ENCODE results near the gene GUCY2F. TPM values are rescaled to one million over a fixed set of nuclear protein-coding genes. Genes with fewer than 3 reads are reported as not detected.

The GUCY2F gene
- total RNA-seq, 1 experiment from 2014 or later: not detected

DNA sequence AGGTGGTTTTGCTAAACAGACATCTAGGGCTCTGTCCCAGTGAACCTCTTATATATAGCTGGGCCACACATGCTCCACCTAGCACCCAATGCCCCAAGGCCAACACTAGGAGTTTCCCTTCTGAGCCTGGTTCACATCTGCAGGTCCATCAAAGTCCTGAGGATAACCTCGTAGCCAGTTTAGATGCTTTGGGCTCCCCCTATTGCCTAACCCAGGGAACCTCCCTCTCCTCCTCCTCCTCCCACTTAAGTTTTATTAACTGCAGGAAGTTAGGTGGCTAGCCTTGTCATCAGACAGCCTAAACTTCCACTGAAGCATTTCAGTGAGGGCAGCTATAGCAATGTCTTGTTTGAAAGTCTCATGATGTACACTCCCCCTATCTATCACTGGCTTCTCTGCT lies 88.0 kb downstream of the GUCY2F start:
- DNase-seq (ENCODE audit: low read depth): no peak

DNA sequence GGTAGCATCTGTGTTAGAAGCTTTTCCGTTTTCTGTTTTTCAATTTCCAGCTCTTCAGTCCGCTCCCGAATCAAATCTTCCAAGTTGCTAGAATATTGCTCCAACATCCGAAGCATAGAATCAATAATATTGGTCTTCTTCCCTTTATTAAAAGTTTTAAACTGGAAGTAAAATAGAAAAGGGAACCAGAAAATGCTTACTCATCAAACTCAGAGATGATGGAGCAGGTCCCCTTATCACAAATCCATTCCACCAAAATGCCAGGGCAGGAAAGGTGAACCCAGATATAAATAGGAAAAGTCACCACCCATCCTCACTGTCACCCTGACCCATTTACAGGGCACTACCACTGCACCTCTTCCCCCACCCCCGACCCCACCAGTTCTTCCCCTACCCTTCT lies 89.0 kb downstream of the GUCY2F start:
- no peak for DNase-seq (ENCODE audit: low read depth)

- no peak for DNase-seq (ENCODE audit: low read depth)
Observed at GRCh38 chrX:109390556-109390955, 91.3 kb downstream of the GUCY2F start.

DNA sequence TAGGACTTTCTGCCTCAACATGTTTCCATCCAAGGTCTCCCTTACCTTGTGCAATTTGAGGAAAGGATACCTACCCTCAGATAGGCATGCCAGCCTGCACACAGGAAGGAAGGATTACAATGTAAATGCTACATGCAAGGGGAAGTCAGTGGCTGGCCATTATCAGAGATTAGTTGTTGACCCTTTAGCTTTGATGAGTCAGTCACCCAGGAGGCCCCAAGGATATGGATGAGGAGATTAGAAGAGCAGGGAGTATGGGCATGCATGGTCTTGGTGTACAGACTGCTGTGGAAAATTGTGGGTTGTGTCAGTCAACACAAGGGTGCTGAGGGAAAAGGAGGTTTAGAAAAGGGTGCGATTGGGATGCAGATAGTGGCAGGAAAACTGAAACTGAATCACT lies 92.0 kb downstream of the GUCY2F start:
- DNase-seq (ENCODE audit: low read depth): no peak

DNA sequence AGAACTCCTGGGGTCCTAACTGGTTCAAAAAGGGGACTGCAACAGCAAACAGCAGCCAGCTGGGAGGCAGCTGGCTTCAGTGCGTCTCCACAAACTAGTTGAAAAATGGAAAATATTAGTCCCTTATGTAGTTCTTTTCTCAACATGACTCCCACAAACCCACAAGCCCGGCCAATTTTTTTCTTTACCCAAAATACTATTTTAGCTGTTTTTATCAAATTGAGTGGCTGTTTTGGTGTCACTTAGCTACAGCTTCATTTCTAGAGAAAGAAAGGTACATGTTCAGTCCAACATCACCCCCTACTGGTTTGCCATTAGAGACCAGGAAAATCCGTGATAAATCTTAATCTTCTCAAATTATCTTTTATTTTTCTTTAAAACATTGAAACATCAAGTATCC lies 97.2 kb downstream of the GUCY2F start:
- peak; percentile 1 for DNase-seq (ENCODE audit: low read depth)

DNA sequence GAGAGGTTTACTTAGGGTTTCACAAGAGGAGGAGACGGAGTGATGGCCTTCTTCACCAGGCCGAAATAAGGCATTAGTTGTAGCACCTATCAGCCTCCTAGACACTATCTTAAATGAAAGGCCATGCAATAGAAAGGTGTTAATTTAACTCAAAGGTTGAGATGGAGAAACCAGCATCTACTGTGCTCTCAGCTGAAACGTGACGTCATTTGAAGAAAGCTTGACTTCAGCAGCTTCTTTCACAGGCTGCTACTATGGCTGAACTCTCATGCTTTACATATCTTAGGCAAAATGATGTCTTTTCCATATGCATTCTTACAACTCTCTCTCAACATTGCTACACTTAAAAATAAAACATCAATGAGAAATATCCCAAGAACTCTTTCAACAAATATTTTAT lies 99.6 kb downstream of the GUCY2F start:
- no peak for DNase-seq (ENCODE audit: low read depth)

- DNase-seq (ENCODE audit: low read depth): no peak
Observed at GRCh38 chrX:109378281-109378680, 103.6 kb downstream of the GUCY2F start.

- no peak for DNase-seq (ENCODE audit: low read depth)
Observed at GRCh38 chrX:109374262-109374960, 107.5 kb downstream of the GUCY2F start.

GRCh38 chrX:109373468-109373867 lies 108.4 kb downstream of the GUCY2F start:
- no peak for DNase-seq (ENCODE audit: low read depth)

- no peak for DNase-seq (ENCODE audit: low read depth)
Observed at GRCh38 chrX:109372716-109373115, 109.2 kb downstream of the GUCY2F start.

DNA sequence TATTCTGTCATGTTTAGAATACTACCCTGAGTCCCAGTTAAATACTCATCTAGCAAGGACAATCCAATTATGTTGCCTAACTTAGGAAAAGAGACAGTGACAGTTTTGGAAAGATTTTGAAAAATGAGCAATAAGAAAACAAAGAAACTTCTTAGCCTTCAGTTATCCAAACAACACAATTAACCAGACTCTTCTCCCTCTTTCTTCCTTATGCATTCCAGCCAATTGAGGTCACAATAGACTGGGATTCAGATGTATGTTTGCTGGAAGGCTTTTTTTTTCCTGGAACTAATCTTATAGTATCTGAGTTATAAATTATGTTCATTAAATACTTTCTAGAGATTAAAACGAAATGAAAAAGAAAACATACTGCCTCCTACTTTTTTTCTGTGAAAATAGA lies 109.6 kb downstream of the GUCY2F start:
- DNase-seq (ENCODE audit: low read depth): peak; percentile 2

DNA sequence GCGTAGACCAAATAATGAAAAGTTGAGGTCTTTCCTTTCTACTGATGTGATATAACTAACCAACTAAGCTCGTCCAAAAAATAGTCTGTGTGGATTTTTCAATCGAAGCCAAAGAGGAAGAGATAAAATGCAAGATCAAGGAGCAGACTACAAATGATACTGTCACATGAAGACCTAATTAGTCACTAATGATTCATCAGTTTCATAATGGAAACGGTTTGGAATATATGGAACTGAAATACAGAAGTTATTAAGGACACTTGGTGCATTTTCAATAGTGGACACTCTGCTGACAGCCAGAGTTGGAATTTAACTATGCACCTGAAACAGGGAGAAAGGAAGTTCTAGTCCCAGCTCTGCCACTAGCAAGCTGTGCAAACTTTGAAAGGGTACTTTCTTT lies 119.8 kb downstream of the GUCY2F start:
- DNase-seq (ENCODE audit: low read depth): no peak

- no peak for DNase-seq (ENCODE audit: low read depth)
Observed at GRCh38 chrX:109360301-109360700, 121.6 kb downstream of the GUCY2F start.

DNA sequence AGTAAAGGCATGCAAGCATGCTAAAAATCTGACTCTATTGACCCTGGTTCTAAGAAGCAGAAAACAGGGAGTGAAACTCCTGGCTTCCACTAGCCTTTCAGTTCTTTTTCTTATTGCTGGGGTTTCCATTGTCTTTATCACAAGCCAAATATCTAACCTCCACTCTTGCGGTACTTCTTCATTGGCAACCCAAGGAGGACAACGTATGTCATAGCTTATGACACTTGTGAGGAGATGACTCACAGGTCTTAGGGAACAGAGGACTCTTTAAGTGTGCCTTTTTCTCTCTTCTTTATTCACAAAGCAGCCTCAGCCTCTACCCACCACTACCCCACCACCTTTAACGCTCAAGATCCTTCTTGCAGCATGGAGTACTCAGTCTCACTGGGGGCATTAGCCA lies 124.2 kb downstream of the GUCY2F start:
- DNase-seq (ENCODE audit: low read depth): no peak

GRCh38 chrX:109356684-109357083 lies 125.2 kb downstream of the GUCY2F start:
- DNase-seq (ENCODE audit: low read depth): no peak

DNA sequence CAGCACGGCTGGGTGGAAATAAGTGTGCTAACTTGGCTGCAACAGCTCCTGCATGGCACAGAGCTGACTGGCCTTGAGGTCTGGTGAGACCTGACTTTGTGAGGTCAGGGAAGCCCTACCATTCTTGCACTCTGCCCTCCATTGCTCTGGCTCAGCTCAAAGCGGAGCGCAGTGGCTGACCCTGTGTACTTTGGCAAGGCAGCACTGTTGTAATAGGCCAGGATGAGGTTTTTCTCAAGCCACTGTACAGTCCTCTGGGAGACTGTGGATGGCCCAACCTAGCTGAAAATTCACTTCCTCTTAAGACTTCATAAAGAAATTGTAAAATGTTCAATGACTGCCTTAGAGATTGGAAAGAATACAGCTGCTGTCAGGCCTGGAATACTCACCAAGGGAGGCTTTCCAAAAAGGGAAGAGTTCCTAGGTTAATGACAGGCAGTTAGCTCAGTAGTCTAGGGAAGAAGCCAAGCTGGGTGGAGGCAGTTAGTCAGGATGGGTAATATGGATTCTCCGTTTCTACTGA lies 129.8 kb downstream of the GUCY2F start:
- DNase-seq (ENCODE audit: low read depth): no peak

GRCh38 chrX:109351557-109351956 lies 130.3 kb downstream of the GUCY2F start:
- DNase-seq (ENCODE audit: low read depth): no peak

DNA sequence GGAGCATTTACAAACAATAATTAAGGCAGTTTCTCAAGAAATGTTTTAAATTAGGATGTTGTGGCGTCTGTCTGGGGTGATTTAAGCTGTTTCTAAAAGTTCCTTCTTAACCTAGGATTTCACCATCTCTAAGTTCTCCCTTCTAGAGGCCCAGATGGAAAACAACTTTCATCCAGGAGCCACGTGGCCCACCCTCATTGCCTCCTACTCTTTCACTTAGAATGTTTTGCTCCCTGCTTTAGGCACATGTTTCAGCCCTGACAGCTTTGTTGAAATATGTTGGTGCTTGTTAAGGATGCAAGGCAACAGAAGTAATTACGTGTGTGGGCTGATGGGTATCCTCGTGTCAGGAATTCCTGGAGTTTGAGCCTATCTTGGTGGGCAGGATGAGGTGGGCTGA lies 131.3 kb downstream of the GUCY2F start:
- no peak for DNase-seq (ENCODE audit: low read depth)

DNA sequence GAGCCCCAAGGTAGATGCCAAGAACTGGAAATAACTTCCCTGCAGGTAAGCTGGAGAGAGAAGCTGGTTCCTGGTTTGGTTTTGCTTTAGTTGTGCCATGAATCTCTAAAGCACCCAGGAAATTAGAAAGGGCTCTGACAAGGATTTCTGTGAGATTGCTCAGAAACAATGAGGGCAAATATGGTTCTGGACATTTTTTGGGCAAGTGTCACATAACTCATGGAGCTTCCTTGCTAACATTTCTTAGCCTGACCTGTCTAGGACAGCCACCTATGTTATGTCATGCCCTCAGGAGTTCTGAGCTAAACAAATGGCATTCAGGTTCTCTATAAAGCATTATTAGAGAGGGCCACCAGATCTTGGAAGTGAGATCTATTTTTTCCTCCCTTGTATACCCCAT lies 131.8 kb downstream of the GUCY2F start:
- DNase-seq (ENCODE audit: low read depth): no peak

GRCh38 chrX:109347632-109348031 lies 134.3 kb downstream of the GUCY2F start:
- DNase-seq (ENCODE audit: low read depth): peak; percentile 39

DNA sequence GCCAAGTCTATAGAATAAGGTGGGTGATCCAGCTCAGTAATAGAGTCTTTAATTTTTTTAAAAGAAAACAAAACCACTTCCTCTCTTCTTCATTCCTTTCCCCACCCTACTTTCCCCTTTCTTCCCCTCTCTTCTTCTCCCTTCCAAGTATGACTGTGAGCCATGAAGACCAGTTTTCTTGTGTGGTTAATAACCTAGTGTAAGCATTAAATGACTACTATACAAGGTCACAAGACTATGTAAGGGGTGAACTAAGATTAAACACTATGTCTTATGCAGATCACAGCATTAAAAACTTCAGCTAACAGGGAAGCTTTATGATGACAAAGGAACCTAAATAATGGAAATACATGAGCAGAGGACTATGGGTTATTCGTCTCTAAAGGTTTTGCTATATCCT lies 135.4 kb downstream of the GUCY2F start:
- DNase-seq (ENCODE audit: low read depth): no peak

DNA sequence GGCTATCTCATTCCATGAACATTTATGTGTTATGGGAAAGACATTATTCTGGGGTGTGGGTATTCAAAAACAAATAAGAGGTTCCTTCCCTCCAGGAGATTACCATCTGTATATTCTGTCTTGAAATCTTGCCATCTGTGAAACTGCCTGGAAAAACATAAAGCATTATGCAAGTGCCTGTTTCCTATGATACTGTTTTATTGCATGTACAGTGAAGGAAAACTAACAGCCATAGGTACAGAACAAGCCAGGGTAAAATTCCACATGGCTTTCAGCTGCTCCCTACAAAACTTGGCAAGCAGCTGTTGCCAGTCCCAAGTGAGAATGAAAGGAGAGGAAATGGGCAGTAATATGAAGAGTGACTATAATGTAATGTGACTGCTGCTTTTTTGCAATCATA lies 136.0 kb downstream of the GUCY2F start:
- no peak for DNase-seq (ENCODE audit: low read depth)

DNA sequence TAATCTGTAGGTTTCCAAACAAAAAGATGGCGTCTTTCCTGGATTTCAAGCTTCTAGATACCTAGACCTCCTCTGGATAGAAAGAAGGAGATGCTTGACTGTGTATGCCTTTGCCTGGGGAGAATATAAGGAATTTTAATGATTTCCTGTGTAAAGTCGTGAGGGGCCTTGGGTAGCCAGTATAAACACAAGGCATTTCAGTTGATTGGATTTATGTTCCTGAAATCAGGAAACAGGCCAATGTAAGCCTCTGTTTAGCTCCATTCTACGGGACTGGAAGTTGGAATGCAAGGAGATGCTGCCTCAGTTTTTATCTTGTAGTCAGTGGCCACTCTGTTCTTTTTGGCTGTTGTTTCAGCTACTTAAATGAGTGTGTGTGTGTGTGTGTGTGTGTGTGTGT lies 137.2 kb downstream of the GUCY2F start:
- DNase-seq (ENCODE audit: low read depth): no peak

- DNase-seq (ENCODE audit: low read depth): no peak
Observed at GRCh38 chrX:109344101-109344500, 137.8 kb downstream of the GUCY2F start.

Measured in RPMI7951 (cell line).